ENCODE measurements around the gene HSD11B1.

Gene HSD11B1

GRCh38 chr1:209772126-209772525 is 67.5 kb downstream of the HSD11B1 start:
- H3K4me3 ChIP-seq (ENCODE audit: low read depth, low read length): no peak overlapping the region
- DNase-seq (ENCODE audit: low read depth, low spot score): no peak
- in situ Hi-C loops (cut with HindIII; ENCODE audit: low sequenced_read_pairs): no loop called here
- no peak for TF ChIP-seq CTCF (IDR thresholded peaks at IDR 0.05; ENCODE audit: low read depth, low read length)

GRCh38 chr1:209774592-209774991 is 69.9 kb downstream of the HSD11B1 start:
- no peak for DNase-seq (ENCODE audit: low read depth, low spot score)
- in situ Hi-C loops (cut with HindIII; ENCODE audit: low sequenced_read_pairs): no loop called here
- no peak for TF ChIP-seq CTCF (IDR thresholded peaks at IDR 0.05; ENCODE audit: low read depth, low read length)
- H3K4me3 ChIP-seq (ENCODE audit: low read depth, low read length): no peak overlapping the region

GRCh38 chr1:209775678-209776077 is 71.0 kb downstream of the HSD11B1 start:
- DNase-seq (ENCODE audit: low read depth, low spot score): no peak
- TF ChIP-seq CTCF (IDR thresholded peaks at IDR 0.05; ENCODE audit: low read depth, low read length): no peak
- H3K4me3 ChIP-seq (ENCODE audit: low read depth, low read length): no peak overlapping the region
- in situ Hi-C loops (cut with HindIII; ENCODE audit: low sequenced_read_pairs): no loop called here

GRCh38 chr1:209777587-209777986 is 72.9 kb downstream of the HSD11B1 start:
- no peak for DNase-seq (ENCODE audit: low read depth, low spot score)
- H3K4me3 ChIP-seq (ENCODE audit: low read depth, low read length): no peak overlapping the region
- no peak for TF ChIP-seq CTCF (IDR thresholded peaks at IDR 0.05; ENCODE audit: low read depth, low read length)
- in situ Hi-C loops (cut with HindIII; ENCODE audit: low sequenced_read_pairs): no loop called here

- DNase-seq (ENCODE audit: low read depth, low spot score): no peak
- no peak overlapping the region for H3K4me3 ChIP-seq (ENCODE audit: low read depth, low read length)
- in situ Hi-C loops (cut with HindIII; ENCODE audit: low sequenced_read_pairs): no loop called here
- TF ChIP-seq CTCF (IDR thresholded peaks at IDR 0.05; ENCODE audit: low read depth, low read length): no peak
These were observed 73.5 kb downstream of the HSD11B1 start for GRCh38 chr1:209778102-209778501.

GRCh38 chr1:209780268-209780667 is 75.6 kb downstream of the HSD11B1 start:
- no peak for DNase-seq (ENCODE audit: low read depth, low spot score)
- no peak for TF ChIP-seq CTCF (IDR thresholded peaks at IDR 0.05; ENCODE audit: low read depth, low read length)
- in situ Hi-C loops (cut with HindIII; ENCODE audit: low sequenced_read_pairs): no loop called here
- no peak overlapping the region for H3K4me3 ChIP-seq (ENCODE audit: low read depth, low read length)

GRCh38 chr1:209783386-209783785 is 78.7 kb downstream of the HSD11B1 start:
- no peak for TF ChIP-seq CTCF (IDR thresholded peaks at IDR 0.05; ENCODE audit: low read depth, low read length)
- peak overlapping the region; percentile 88 for H3K4me3 ChIP-seq (ENCODE audit: low read depth, low read length)
- no peak for DNase-seq (ENCODE audit: low read depth, low spot score)
- in situ Hi-C loops (cut with HindIII; ENCODE audit: low sequenced_read_pairs): no loop called here

All from astrocyte of the spinal cord (primary cell).